DOHH2 (cell line): ENCODE measurements around the gene PDC.
"Not testable (repeated sequence)": the region's sequence is repeated elsewhere in the genome, so short reads cannot be mapped to it uniquely, and the experiment has no call there.

Experiments used
- H3F3A ChIP-seq: fragments of 200-600 bp; sonication (generic), shearing (Covaris generic); 2 replicates; pipeline ENCODE4 v1.6.0; 2016; ENCODE audit warnings: antibody characterized with exemption, mild to moderate bottlenecking; ENCODE audit not compliant: control insufficient read depth, insufficient read depth
- H3K27ac ChIP-seq: fragments of 200-600 bp; sonication (generic); 2 replicates; pipeline ENCODE4 v1.5.1; 2014; ENCODE audit warnings: low read depth, mild to moderate bottlenecking, low read length, moderate library complexity
- H3K27me3 ChIP-seq: fragments of 200-600 bp; sonication (generic); 2 replicates; pipeline ENCODE4 v1.6.1; 2014; ENCODE audit warnings: mild to moderate bottlenecking, low read length, mixed read lengths; ENCODE audit not compliant: control insufficient read depth
- H3K36me3 ChIP-seq: fragments of 200-600 bp; sonication (generic); 2 replicates; pipeline ENCODE4 v1.6.1; 2014; ENCODE audit warnings: mild to moderate bottlenecking, low read length, moderate library complexity, mixed read lengths; ENCODE audit not compliant: control insufficient read depth
- H3K4me1 ChIP-seq: fragments of 200-600 bp; sonication (generic); 2 replicates; pipeline ENCODE4 v1.6.1; 2014; ENCODE audit warnings: mild to moderate bottlenecking, low read length, mixed read lengths; ENCODE audit not compliant: control insufficient read depth
- H3K4me2 ChIP-seq: fragments of 200-600 bp; sonication (generic); 2 replicates; pipeline ENCODE4 v1.6.0; 2014; ENCODE audit warnings: mild to moderate bottlenecking, low read length, moderate library complexity
- H3K4me3 ChIP-seq: fragments of 200-600 bp; sonication (generic); 2 replicates; pipeline ENCODE4 v1.5.1; 2014; ENCODE audit warnings: mild to moderate bottlenecking, low read length, mixed read lengths
- H3K79me2 ChIP-seq: fragments of 200-600 bp; sonication (generic); 2 replicates; pipeline ENCODE4 v1.6.1; 2014; ENCODE audit warnings: mild to moderate bottlenecking, low read length, mixed read lengths; ENCODE audit not compliant: control insufficient read depth
- H3K9me2 ChIP-seq: fragments of 200-600 bp; sonication (generic); replicated peaks from 2 replicates; pipeline ENCODE4 v1.6.1; 2014; ENCODE audit warnings: mild to moderate bottlenecking, low read length, mixed read lengths; ENCODE audit not compliant: control insufficient read depth
- H3K9me3 ChIP-seq: fragments of 200-600 bp; sonication (generic); 2 replicates; pipeline ENCODE4 v1.6.1; 2014; ENCODE audit warnings: antibody characterized with exemption, low read length, mixed read lengths; ENCODE audit not compliant: control insufficient read depth, insufficient read depth
- H4K20me1 ChIP-seq: fragments of 200-600 bp; sonication (generic); 2 replicates; pipeline ENCODE4 v1.6.0; 2014; ENCODE audit warnings: low read depth, mild to moderate bottlenecking, antibody characterized with exemption, low read length, moderate library complexity; ENCODE audit not compliant: control insufficient read depth, insufficient read depth
- CTCF ChIP-seq: fragments of 200-600 bp; sonication (generic); IDR thresholded peaks from one replicate; pipeline ENCODE4 v1.5.1; 2014; ENCODE audit warnings: antibody characterized with exemption, mild to moderate bottlenecking, low read depth, low read length; ENCODE audit not compliant: poor library complexity, severe bottlenecking
- EZH2phosphoT487 ChIP-seq: fragments of 200-600 bp; sonication (generic); IDR thresholded peaks from 2 replicates; pipeline ENCODE4 v1.6.1; 2017; ENCODE audit warnings: borderline replicate concordance, mild to moderate bottlenecking, antibody characterized with exemption, low read length, moderate library complexity, mixed read lengths

Gene PDC

GRCh38 chr1:186463926-186464325, 3.0 kb upstream of the PDC start:
- no peaks in the 10 kb centered on the region for H4K20me1 ChIP-seq
- no peaks in the 10 kb centered on the region for H3K9me2 ChIP-seq
- H3K27me3 ChIP-seq, result no peaks in the 10 kb centered on the region
- no peak overlapping the region for H3K4me2 ChIP-seq
- no peaks in the 10 kb centered on the region for H3F3A ChIP-seq
- H3K36me3 ChIP-seq, result no peaks in the 10 kb centered on the region
- TF ChIP-seq EZH2phosphoT487 (no peak), CTCF (no peak)
- no peak overlapping the region for H3K27ac ChIP-seq
- H3K4me3 ChIP-seq, result no peak overlapping the region
- no peaks in the 10 kb centered on the region for H3K9me3 ChIP-seq
- no peaks in the 10 kb centered on the region for H3K4me1 ChIP-seq
- no peaks in the 10 kb centered on the region for H3K79me2 ChIP-seq

GRCh38 chr1:186463511-186463910, 2.6 kb upstream of the PDC start:
- Histone ChIP-seq H3K4me2 (no peak overlapping the region), H3K27me3 (no peaks in the 10 kb centered on the region), H3K9me2 (no peaks in the 10 kb centered on the region), H3K27ac (no peak overlapping the region), H3K4me3 (no peak overlapping the region), H3F3A (no peaks in the 10 kb centered on the region), H3K79me2 (no peaks in the 10 kb centered on the region), H3K4me1 (no peaks in the 10 kb centered on the region), H3K9me3 (no peaks in the 10 kb centered on the region), H3K36me3 (no peaks in the 10 kb centered on the region), H4K20me1 (no peaks in the 10 kb centered on the region)
- TF ChIP-seq CTCF (no peak), EZH2phosphoT487 (no peak)

GRCh38 chr1:186459161-186459560, 1.8 kb downstream of the PDC start:
- H3K36me3 ChIP-seq, result not testable (repeated sequence)

GRCh38 chr1:186456729-186457255, 4.1 kb downstream of the PDC start:
- Histone ChIP-seq H4K20me1 (no peaks in the 10 kb centered on the region), H3K4me1 (no peaks in the 10 kb centered on the region), H3K4me3 (no peak overlapping the region), H3K27ac (no peak overlapping the region), H3K4me2 (no peak overlapping the region), H3K79me2 (no peaks in the 10 kb centered on the region), H3F3A (no peaks in the 10 kb centered on the region), H3K36me3 (no peaks in the 10 kb centered on the region), H3K9me2 (no peaks in the 10 kb centered on the region), H3K27me3 (no peaks in the 10 kb centered on the region), H3K9me3 (no peaks in the 10 kb centered on the region)
- TF ChIP-seq EZH2phosphoT487, result no peak
- no peak for TF ChIP-seq CTCF

More at GRCh38 chr1:186459161-186459560, 1.8 kb downstream of the PDC start:
- not testable (repeated sequence) for H3F3A ChIP-seq, H3K9me3 ChIP-seq, H3K27me3 ChIP-seq, H3K4me2 ChIP-seq, H3K27ac ChIP-seq, H3K4me1 ChIP-seq, H3K4me3 ChIP-seq, H3K9me2 ChIP-seq, H3K79me2 ChIP-seq, H4K20me1 ChIP-seq
